M059J (cell line): ENCODE measurements around the gene OR4K1. TPM values are rescaled to one million over a fixed set of nuclear protein-coding genes. Genes with fewer than 3 reads are reported as not detected.
"Not testable (repeated sequence)": the region's sequence is repeated elsewhere in the genome, so short reads cannot be mapped to it uniquely, and the experiment has no call there.

Experiments used
- DNase-seq: peaks from one replicate; pipeline ENCODE4 v3.0.0-alpha.2; 2012; ENCODE audit warnings: low read depth
- total RNA-seq: library from RNA; depleted of rRNA; stranded (reverse); fragments of >200 nt; shearing (Covaris generic); gene quantifications from 2 replicates; pipeline ENCODE4 v1.2.3, GENCODE V29; 2014; rRNA removed

The OR4K1 gene, protein sequence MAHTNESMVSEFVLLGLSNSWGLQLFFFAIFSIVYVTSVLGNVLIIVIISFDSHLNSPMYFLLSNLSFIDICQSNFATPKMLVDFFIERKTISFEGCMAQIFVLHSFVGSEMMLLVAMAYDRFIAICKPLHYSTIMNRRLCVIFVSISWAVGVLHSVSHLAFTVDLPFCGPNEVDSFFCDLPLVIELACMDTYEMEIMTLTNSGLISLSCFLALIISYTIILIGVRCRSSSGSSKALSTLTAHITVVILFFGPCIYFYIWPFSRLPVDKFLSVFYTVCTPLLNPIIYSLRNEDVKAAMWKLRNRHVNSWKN
- not detected in 2 replicates for total RNA-seq

DNA sequence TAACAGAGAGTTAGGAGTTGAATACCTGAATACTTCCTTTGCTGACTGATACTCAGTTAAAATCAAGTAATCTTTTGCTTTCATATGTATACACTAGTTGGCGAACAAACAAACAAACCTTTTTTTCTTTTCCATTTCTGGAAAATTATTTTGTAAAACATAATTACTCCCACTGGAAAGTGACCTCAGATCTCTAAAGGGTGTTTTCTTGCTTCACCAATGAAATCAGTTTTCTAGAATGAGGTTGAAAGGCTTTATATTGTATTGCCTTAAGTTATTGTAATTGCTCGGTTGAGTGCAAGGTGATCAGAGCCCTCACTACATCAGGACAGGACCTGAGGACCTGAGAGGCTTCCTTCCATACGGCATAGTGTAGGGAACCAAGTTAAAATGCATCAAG is at the start of gene OR4K1:
TSS of gene OR4K1 (plus strand) at position 301 of the 400 bp plus-strand sequence. CDS start 4,750 bp downstream, outside the sequence.
- DNase-seq: no peak

DNA sequence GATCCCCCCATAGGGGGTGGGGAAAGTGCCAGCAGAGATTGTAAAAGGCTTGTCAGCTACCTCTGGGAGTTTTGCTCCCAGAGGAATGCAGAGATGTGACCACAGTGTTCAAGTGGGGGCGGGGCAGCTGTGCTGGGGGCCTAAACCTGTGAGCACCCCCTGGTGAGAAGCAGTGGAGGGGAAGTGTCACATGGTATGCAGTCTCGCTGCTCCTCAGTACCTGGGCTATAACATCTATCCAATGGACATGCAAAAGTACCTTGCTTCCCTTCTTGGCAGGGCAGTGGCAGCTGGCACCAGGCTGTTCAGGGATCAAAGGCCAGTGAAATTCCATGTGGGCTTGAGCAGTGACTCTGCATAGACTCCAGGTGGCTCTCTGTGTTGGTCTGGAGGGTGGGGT is 35.4 kb upstream of the OR4K1 start:
- DNase-seq: no peak

DNA sequence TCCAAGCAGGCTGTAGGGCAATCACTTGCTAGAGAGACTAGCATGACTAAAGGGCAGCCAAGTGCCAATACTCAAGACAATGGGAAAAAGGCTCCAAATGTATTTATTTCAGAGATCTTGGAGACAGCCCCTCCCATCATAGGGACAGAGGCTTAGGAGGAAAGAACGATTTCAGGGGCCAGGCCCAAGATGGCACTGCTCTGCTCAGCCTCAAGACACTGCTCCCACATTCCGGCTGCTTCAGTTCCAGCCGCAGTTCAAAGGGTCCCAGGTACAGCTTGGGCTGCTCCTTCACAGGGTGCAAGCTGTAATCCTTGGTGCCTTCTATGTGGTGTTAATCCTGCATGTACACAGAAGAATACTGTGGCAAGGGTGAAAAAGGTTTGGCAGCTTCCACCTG is 29.7 kb upstream of the OR4K1 start:
- DNase-seq: no peak

DNA sequence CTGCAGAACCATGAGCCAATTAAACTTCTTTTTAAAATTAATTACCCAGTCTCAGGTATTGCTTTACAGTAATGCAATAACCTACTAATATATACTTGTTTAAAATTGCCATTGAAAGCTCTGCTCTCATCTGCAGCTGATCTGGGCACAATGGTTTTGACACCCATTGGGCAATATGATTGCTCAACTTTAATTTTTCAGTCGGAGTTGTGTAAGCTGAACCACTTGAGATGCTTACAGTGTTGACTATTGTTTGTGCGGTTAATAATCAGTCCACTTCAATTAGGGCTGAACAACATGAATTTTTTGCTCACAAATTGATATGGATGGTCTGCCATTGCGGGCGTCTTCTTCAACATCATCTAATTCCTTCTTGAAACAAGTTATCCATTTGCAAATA is 28.3 kb upstream of the OR4K1 start:
- no peak for DNase-seq

DNA sequence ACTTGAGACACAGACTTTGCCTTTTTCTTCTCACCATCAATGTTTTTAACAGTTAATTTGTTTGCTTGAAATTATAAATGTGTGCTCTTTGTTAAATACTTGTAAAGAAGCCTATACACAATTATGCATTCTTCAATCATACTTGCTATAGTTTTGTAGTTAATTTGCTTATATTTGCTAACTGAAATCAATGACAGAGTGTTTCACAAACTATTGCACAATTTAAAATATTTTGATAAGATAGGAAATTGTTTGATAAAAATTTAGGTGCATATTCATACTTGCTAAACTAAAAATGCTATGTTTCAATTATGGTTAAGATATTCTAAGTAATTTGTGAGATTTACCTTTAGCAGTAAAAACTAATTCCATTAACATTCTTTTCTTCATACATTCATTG is 24.1 kb upstream of the OR4K1 start:
- DNase-seq: no peak

DNA sequence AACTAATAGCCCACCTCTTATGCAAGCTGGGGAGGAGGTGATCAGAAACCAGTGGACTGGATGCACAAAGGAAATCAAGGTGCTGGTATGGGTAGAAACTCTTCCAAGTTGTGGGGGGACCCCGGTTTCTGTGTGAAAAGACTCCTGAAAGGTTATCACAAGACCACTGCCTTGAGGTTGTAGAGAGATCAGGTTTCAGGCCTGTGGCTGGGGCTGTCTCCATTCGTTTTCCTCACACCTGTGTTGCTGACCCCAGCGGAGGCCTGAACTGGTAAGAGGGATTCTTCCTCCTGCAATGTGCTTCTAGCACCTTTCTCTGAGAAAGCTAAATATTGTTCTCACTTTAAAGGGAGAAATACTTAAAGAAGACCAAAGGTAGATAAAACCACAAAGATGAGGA is 19.6 kb upstream of the OR4K1 start:
- no peak for DNase-seq

DNA sequence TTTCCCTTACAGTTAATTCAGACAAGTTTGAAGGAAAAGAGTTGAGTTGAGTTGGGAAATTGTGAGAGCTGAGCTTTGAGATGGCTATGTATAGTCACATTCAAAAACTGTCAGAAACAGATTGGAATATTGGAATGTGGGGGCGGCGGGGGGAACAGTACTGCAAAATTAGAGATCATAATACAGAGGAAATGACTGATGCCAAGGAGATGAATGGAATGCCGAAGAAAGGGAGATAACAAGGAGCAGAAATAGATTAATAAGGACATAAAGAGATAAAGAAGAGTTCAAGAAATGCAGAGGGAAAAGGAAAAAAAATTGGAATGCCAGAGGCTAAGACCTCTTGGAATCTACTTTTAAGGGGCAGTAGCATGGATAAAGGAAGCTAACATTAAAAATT is 13.5 kb upstream of the OR4K1 start:
- no peak for DNase-seq

DNA sequence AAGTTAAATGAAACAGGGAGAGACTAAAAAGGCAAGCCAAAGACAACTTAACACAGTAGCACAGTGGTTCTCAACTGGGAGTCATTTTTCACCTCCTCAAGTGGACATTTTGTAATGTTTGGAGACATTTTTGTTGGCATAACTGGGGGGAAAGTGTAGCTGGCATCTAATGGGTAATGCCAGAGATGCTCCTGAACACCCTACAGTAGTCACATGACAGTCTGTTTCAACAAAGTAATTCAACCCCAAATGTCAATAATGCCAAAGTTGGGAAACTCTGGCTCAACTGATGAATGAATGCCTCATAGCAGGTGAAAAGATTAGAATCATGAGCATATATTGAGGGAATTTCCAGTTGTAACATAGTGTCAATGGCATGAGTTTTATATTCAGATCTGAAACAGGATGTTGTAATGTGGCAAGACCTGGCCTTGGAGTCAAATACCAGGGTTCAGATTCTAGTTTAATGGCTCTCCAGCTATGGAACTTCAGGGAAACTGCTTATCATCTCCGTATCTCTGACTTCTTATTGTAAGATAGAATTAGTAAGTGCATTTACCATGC is 12.7 kb upstream of the OR4K1 start:
- DNase-seq: no peak

DNA sequence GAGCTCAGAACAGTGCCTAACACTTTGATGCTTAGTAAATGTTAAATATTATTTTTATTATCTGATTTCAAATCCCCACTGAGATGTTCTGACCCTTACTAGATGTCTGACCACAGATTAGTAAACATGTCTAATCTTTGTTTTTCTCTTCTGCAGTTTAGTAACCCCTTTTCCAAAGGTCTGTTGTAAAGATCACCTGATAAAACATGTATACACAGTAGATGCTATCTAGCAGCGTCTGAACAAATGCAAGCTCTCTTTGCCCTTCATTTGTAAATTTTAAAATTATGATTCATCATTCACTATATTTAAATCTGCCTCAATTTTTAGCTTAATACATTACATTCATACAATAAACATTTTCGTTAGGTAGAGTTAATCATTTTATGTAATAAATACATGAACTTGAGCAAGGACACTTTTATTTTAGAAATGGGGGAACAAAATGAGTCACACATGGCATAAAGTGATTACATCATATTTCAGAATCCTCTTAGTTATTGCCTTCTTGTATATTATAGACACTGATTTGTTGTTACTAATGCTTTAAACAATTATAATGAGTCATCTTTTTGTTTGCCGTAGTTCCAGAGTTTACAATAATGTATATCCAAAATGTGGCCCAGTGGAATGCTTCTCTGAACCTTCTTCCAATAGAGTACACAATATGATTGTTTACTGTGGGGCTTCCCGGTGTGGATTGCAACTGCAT is 12.0 kb upstream of the OR4K1 start:
- no peak for DNase-seq

DNA sequence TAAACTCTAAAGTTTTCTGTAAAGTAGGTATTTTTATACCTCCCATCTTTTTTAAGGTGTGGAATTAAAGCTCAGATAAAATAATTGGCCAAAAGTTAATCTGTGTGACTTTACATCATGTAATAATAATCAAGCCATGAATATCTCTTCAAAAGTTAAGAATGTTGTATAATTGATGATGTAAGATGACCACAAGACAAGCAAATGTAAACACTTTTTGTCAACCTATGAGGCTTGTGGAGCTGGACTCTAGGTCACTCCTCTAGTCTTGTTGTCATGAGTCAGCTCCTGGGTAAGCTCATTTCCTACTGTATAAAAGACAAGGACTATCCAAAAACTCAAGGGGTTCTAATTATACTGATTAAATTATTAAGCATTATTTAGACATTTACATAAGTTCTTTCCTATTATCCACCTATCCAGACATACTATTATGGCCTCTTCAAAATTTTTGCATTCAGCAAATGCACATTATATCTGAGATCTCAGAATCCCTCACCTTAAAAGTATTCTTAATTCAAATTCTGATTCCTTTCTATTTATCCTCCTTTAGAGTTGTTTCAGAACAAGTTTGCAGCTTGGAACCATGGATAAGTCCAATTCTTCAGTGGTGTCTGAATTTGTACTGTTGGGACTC is 10.6 kb upstream of the OR4K1 start, which contains the start of gene OR4K5:
TSS of gene OR4K5 (plus strand) at position 587 of the 637 bp plus-strand sequence. CDS start at position 587, 0 bp downstream.
- peak; percentile 6 for DNase-seq

DNA sequence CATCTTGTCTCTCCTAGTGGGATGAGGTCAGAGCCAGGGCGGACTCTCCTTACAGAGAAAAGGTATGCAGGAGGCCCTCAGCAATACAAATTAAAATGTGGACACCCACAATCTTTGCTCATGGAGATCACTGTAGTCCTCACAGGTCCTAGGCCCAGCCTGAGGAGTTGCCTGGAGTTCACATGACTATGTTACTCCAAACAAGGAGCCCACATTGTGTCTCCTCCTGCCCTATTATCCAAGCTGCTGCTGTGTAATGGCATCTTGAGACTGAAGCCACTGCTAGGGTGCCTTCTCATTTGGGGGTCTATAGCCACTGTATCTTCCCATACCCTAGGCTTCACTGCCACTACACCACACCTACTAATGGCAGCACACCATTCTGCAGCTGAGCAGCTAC is 11.0 kb downstream of the OR4K1 start:
- DNase-seq: no peak

DNA sequence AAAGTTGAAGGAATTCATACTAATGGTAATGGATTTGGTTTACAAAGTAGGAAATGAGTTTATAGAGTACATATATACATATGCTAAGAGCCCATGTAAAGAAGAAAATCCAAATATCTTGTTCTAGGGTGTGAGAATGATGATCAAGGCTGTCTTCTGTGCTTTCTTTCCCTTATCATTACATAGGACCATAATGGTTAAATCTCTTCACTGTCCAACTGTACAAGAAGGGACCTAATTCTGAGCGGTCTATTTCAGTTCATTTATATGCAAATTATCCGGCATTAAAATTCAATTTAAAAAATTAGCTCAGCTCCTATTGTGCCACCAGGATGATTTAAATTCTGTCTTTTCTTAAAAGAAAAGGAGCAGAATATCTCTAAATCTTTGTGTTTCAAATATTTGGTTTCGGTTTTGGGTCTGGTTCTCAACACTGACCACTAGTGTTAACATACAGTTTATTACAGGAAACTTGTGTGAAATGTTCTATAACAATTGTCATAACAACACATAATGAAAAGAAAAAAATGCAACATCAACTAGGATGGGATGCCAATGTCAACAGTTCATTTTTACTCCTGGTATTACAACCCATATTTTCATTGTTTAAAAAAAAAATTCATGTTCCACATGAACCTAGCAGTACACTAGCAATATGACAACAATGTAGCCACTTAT is 16.8 kb downstream of the OR4K1 start:
- no peak for DNase-seq

DNA sequence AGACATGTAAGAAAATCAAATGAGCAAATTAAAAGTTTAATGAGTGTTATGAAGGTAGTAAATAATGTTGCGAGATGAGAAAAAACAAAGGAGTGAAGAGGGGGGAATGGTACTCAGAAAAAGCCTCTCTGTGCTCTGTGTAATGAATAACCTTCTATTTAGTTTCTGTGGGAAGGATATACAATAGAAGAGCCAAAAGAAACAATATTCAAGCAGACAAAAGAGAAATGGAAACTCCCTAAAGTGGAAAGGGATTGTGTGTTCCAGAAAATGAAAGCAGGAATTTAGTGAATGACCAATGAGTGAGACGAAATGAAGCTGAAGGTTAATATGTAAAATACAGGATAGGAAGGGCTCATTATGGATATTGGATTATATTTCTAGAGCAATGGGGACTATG is 18.5 kb downstream of the OR4K1 start:
- no peak for DNase-seq

DNA sequence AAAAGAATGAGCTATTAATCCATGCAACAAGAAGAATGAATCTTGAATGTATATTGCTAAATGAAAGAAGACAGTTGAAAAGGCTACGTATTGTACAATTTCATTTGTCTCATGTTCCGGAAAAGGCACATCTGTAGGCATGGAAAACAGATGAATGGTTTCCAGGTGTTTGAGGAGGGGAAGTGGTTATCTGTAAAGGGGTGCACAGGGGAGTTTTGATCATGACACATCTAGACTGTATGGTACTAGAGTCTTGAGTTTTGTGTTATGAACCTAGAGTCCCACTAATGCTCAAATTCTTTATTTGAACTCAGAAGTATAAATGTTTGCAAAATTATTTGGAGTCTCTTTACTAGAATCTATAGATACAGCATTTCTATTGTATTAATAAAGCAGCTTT is 39.0 kb downstream of the OR4K1 start:
- DNase-seq: not testable (repeated sequence)

DNA sequence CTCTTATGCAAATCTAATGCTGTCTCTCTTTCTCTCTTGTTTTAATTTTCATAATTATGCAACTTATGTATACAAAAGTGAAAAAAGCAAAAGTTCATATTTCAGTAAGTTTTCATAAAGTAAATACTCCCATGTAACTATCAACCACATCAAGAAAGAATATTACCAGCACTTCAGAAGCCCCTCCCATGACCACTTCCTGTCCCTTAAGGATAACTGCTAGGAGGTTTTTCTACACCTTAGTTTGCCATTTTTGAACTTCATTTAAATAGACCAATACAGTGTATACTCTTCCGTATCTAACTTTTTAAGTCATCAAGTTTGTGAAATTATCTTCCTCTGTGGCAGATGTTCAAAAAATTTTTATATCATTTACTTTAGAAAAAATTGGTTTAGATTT is 44.1 kb downstream of the OR4K1 start:
- DNase-seq: no peak

DNA sequence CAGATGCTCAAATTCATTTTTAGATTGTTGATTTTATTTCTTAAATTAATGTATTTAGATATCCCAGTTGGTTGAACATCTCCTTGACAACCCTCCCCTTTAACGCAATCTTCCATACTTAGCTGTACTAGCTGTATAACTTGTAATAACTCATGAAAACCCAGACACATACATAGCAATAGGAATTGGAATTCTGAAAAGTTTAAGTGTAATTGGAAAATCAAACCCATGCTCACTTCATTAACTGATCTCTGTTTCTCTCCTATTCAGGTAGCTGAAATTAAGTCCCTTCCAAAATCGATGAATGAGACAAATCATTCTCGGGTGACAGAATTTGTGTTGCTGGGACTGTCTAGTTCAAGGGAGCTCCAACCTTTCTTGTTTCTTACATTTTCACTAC is 44.6 kb downstream of the OR4K1 start, which contains the start of gene OR4K15:
TSS of gene OR4K15 (plus strand) at position 301 of the 400 bp plus-strand sequence. CDS start at position 301, 0 bp downstream.
- DNase-seq: no peak

Other genes with a start within 250 kb of the OR4K1 start
- gene OR11H2, start 217.0 kb upstream of the OR4K1 start, total RNA-seq: not detected in 2 replicates
- gene OR4Q3, start 187.3 kb upstream of the OR4K1 start, total RNA-seq: not detected in 2 replicates
- gene OR4M1, start 157.4 kb upstream of the OR4K1 start, total RNA-seq: not detected in 2 replicates
- gene OR4N2, start 127.1 kb upstream of the OR4K1 start, total RNA-seq: not detected in 2 replicates
- not detected in 2 replicates for gene OR4K2, start 55.8 kb upstream of the OR4K1 start, total RNA-seq
- not detected in 2 replicates for gene OR4K5, start 10.3 kb upstream of the OR4K1 start, total RNA-seq
- gene OR4K15, start 44.7 kb downstream of the OR4K1 start, total RNA-seq: not detected in 2 replicates
- not detected in 2 replicates for gene OR4Q2, start 71.2 kb downstream of the OR4K1 start, total RNA-seq
- not detected in 2 replicates for gene OR4K14, start 88.4 kb downstream of the OR4K1 start, total RNA-seq
- gene OR4K13, start 105.1 kb downstream of the OR4K1 start, total RNA-seq: not detected in 2 replicates
- gene OR4L1, start 129.1 kb downstream of the OR4K1 start, total RNA-seq: not detected in 2 replicates
- gene OR4K17, start 179.8 kb downstream of the OR4K1 start, total RNA-seq: not detected in 2 replicates
- gene OR4N5, start 207.9 kb downstream of the OR4K1 start, total RNA-seq: not detected in 2 replicates